ENCODE measurements around the gene NGFR. TPM values are rescaled to one million over a fixed set of nuclear protein-coding genes. Genes with fewer than 3 reads are reported as not detected.

The NGFR gene
- total and polyA plus RNA-seq, 9 of the 15 experiments (the other 6 are each of a cell fraction or from before 2014, with no cell fraction given), result 0.07 to 0.23 (median 0.13) TPM; not detected in 4

- Histone ChIP-seq H2AFZ (ENCODE audit: low read depth, low read length) (no peak overlapping the region), H3K9me3 (replicated peaks; ENCODE audit: control insufficient read depth, insufficient read depth, low read depth, low read length) (no peaks in the 10 kb centered on the region), H3K79me2 (ENCODE audit: control insufficient read depth, insufficient read depth, low read length) (no peaks in the 10 kb centered on the region), H3K36me3 (ENCODE audit: control insufficient read depth, insufficient read depth, low read length) (no peaks in the 10 kb centered on the region), H3K27me3 (ENCODE audit: control insufficient read depth in 2 of 2, insufficient read depth in 2 of 2, low read length in 2 of 2) (peaks cover 38 to 76% of the 10 kb centered on the region in 2 experiments), H3K4me2 (ENCODE audit: insufficient read depth, low read length) (no peak overlapping the region), H3K4me1 (replicated peaks in 1 of 2; ENCODE audit: control insufficient read depth in 2 of 2, insufficient read depth in 2 of 2, low read length in 2 of 2) (no peaks in the 10 kb centered on the region), H3K9ac (ENCODE audit: insufficient read depth in 1 of 2, low read depth in 2 of 2, low read length in 2 of 2) (no peak overlapping the region), H3K27ac (ENCODE audit: extremely low read depth, low read depth, low read length) (no peak overlapping the region), H3K9me1 (ENCODE audit: control insufficient read depth, insufficient read depth, low read length) (no peaks in the 10 kb centered on the region), H4K20me1 (replicated peaks; ENCODE audit: control insufficient read depth, insufficient read depth, low read length) (peaks cover 3% of the 10 kb centered on the region), H3K4me3 (no peak overlapping the region)
- DNase-seq (ENCODE audit: extremely low read depth in 1 of 4, low spot score in 3 of 4) (no peak), FAIRE-seq (no peak), ATAC-seq (no peak)
- BruUV-seq (replicated peaks), result no TSS peak
- in situ Hi-C loops (cut with MboI), result no loop called here
- ChIA-PET POLR2A (no interaction called here), CTCF (ENCODE audit: low intra/inter-chr PET ratio) (no interaction called here)
- TF ChIP-seq CCAR2 (IDR thresholded peaks at IDR 0.05; ENCODE audit: low read depth, low read length) (no peak), ZNF707 (CRISPR knock-in tag; conservative IDR thresholded peaks at IDR 0.05) (no peak), FOSL1 (tag; conservative IDR thresholded peaks at IDR 0.05) (no peak), ILK (tag; IDR thresholded peaks at IDR 0.05; ENCODE audit: borderline replicate concordance, low read depth) (no peak), CBFA2T2 (conservative IDR thresholded peaks at IDR 0.05) (no peak), ZNF197 (CRISPR knock-in tag; IDR thresholded peaks at IDR 0.05; ENCODE audit: low read depth) (no peak)
- intact Hi-C loops (cut with micrococcal nuclease), result no loop called here
- 0% methylated on average over 4 of the region's 4 CpGs for WGBS (ENCODE audit: insufficient coverage, low coverage, missing lambda C conversion rate)
Measured at GRCh38 chr17:49489348-49489747, 5.7 kb upstream of the NGFR start.

GRCh38 chr17:49490276-49490675, 4.8 kb upstream of the NGFR start:
- Histone ChIP-seq H3K9me1 (ENCODE audit: control insufficient read depth, insufficient read depth, low read length) (no peaks in the 10 kb centered on the region), H4K20me1 (replicated peaks; ENCODE audit: control insufficient read depth, insufficient read depth, low read length) (peaks cover 3% of the 10 kb centered on the region), H3K9ac (ENCODE audit: insufficient read depth in 1 of 2, low read depth in 2 of 2, low read length in 2 of 2) (no peak overlapping the region), H3K36me3 (ENCODE audit: control insufficient read depth, insufficient read depth, low read length) (no peaks in the 10 kb centered on the region), H2AFZ (ENCODE audit: low read depth, low read length) (no peak overlapping the region), H3K4me1 (replicated peaks in 1 of 2; ENCODE audit: control insufficient read depth in 2 of 2, insufficient read depth in 2 of 2, low read length in 2 of 2) (peaks cover 0 to 5% of the 10 kb centered on the region in 2 experiments; a peak in 2 of 5 replicates), H3K4me2 (ENCODE audit: insufficient read depth, low read length) (no peak overlapping the region), H3K4me3 (no peak overlapping the region), H3K27ac (ENCODE audit: extremely low read depth, low read depth, low read length) (no peak overlapping the region), H3K9me3 (replicated peaks; ENCODE audit: control insufficient read depth, insufficient read depth, low read depth, low read length) (no peaks in the 10 kb centered on the region), H3K79me2 (ENCODE audit: control insufficient read depth, insufficient read depth, low read length) (no peaks in the 10 kb centered on the region), H3K27me3 (ENCODE audit: control insufficient read depth in 2 of 2, insufficient read depth in 2 of 2, low read length in 2 of 2) (peaks cover 38 to 74% of the 10 kb centered on the region in 2 experiments)
- ATAC-seq, result no peak
- FAIRE-seq, result no peak
- 0% methylated on average over 6 of the region's 6 CpGs for WGBS (ENCODE audit: insufficient coverage, low coverage, missing lambda C conversion rate)
- ChIA-PET POLR2A (interaction anchor here (0.6 kb wide), 1 partner anchor 1709 kb away, joined by 3 read pairs; no protein-coding TSS in a partner anchor), CTCF (ENCODE audit: low intra/inter-chr PET ratio) (no interaction called here)
- BruUV-seq (replicated peaks), result no TSS peak
- intact Hi-C loops (cut with micrococcal nuclease) (no loop called here), in situ Hi-C loops (cut with MboI) (no loop called here)
- DNase-seq (ENCODE audit: extremely low read depth in 1 of 4, low spot score in 3 of 4), result no peak
- TF ChIP-seq GTF2F1 (IDR thresholded peaks at IDR 0.05; ENCODE audit: low read depth, low read length) (no peak), SMARCE1 (IDR thresholded peaks at IDR 0.05) (no peak), CC2D1A (IDR thresholded peaks at IDR 0.05) (no peak), RBM25 (IDR thresholded peaks at IDR 0.05; ENCODE audit: low read depth, low read length, severe bottlenecking) (no peak), POU5F1 (IDR thresholded peaks at IDR 0.05; ENCODE audit: borderline replicate concordance, low read depth, low read length, partially characterized antibody) (no peak), SREBF1 (IDR thresholded peaks at IDR 0.05; ENCODE audit: borderline replicate concordance, low read depth, low read length) (no peak), UBTF (IDR thresholded peaks at IDR 0.05; ENCODE audit: borderline replicate concordance in 1 of 2, low read depth in 2 of 2, low read length in 2 of 2) (no peak), FOXK2 (conservative IDR thresholded peaks at IDR 0.05 in 1 of 2, IDR thresholded peaks at IDR 0.05 in 1 of 2; ENCODE audit: low read depth in 2 of 2) (no peak)
